WTC11 (cell line): Measurements from ENCODE around the gene RFX8.

Source experiments
- CREB1 ChIP-seq: sonication (generic); formaldehyde crosslinking; IDR thresholded peaks from 2 replicates; pipeline ENCODE4 v1.8.0; 2023; ENCODE audit warnings: mild to moderate bottlenecking, missing genetic modification reagents
- JUN ChIP-seq: sonication (generic); formaldehyde crosslinking; IDR thresholded peaks from 2 replicates; pipeline ENCODE4 v1.8.0; 2023; ENCODE audit warnings: mild to moderate bottlenecking, missing genetic modification reagents
- KAT7 ChIP-seq: sonication (generic); formaldehyde crosslinking; IDR thresholded peaks from 2 replicates; pipeline ENCODE4 v1.8.1; 2023; ENCODE audit warnings: missing genetic modification reagents, mild to moderate bottlenecking, borderline replicate concordance
- NR3C1 ChIP-seq: sonication (generic); formaldehyde crosslinking; conservative IDR thresholded peaks from 2 replicates; pipeline ENCODE4 v1.8.1; 2023; ENCODE audit warnings: low read depth, mild to moderate bottlenecking, missing genetic modification reagents
- RELA ChIP-seq: sonication (generic); formaldehyde crosslinking; IDR thresholded peaks from 2 replicates; pipeline ENCODE4 v1.8.1; 2022; ENCODE audit warnings: missing genetic modification reagents, mild to moderate bottlenecking, borderline replicate concordance
- SP1 ChIP-seq: sonication (generic); formaldehyde crosslinking; conservative IDR thresholded peaks from 2 replicates; pipeline ENCODE4 v1.8.1; 2022; ENCODE audit warnings: missing genetic modification reagents
- TEAD4 ChIP-seq: sonication (generic); formaldehyde crosslinking; IDR thresholded peaks from 2 replicates; pipeline ENCODE4 v1.8.0; 2022; ENCODE audit warnings: mild to moderate bottlenecking, missing genetic modification reagents
- TP53 ChIP-seq: sonication (generic); formaldehyde crosslinking; IDR thresholded peaks from 2 replicates; pipeline ENCODE4 v1.8.1; 2023; ENCODE audit warnings: mild to moderate bottlenecking, missing genetic modification reagents
- ZNF232 ChIP-seq: sonication (generic); formaldehyde crosslinking; IDR thresholded peaks from 2 replicates; pipeline ENCODE4 v1.8.0; 2022; ENCODE audit warnings: mild to moderate bottlenecking, missing genetic modification reagents
- ZNF396 ChIP-seq: fragments of 250-450 bp; sonication (Bioruptor Pico); IDR thresholded peaks from 2 replicates; pipeline ENCODE4 v1.8.0; 2021; ENCODE audit warnings: mild to moderate bottlenecking, moderate library complexity, borderline replicate concordance
- TF ChIP-seq, protein P1 (sequence below): fragments of 200-600 bp; IDR thresholded peaks from 2 replicates; pipeline ENCODE4 v1.8.0; 2022; ENCODE audit warnings: antibody characterized with exemption
- TF ChIP-seq, protein P2 (sequence below): sonication (generic); formaldehyde crosslinking; IDR thresholded peaks from 2 replicates; pipeline ENCODE4 v1.8.0; 2022; ENCODE audit warnings: mild to moderate bottlenecking, missing genetic modification reagents
- TF ChIP-seq, protein P3 (sequence below): fragments of 250-450 bp; sonication (Bioruptor Pico); IDR thresholded peaks from 2 replicates; pipeline ENCODE4 v2.1.2; 2022; ENCODE audit warnings: mild to moderate bottlenecking, moderate library complexity
- TF ChIP-seq, protein P4 (sequence below): fragments of 250-450 bp; sonication (Bioruptor Pico); IDR thresholded peaks from 2 replicates; pipeline ENCODE4 v1.9.0; 2021; ENCODE audit warnings: mild to moderate bottlenecking

DNA sequence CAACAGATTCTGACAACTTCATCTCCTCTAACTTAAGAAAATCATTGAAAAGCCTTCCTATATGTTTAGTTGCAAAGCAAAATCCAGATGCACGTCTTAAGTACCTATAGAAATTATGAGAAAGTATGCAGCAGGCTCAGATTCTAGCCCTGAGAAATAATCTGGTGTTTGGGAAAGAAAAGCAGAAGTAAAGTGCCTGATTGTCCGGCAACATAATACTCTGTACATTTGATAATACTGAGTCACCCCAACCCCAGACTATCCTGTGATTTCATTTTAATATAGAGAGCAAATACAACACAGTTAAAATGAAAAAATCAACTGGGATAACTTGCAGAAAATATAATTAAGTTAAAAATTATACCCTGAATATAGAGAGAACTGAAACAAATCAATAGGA lies 13.5 kb downstream of the RFX8 start:
- TF ChIP-seq ZNF396 (CRISPR knock-in tag) = no peak
- TF ChIP-seq, protein P1, sequence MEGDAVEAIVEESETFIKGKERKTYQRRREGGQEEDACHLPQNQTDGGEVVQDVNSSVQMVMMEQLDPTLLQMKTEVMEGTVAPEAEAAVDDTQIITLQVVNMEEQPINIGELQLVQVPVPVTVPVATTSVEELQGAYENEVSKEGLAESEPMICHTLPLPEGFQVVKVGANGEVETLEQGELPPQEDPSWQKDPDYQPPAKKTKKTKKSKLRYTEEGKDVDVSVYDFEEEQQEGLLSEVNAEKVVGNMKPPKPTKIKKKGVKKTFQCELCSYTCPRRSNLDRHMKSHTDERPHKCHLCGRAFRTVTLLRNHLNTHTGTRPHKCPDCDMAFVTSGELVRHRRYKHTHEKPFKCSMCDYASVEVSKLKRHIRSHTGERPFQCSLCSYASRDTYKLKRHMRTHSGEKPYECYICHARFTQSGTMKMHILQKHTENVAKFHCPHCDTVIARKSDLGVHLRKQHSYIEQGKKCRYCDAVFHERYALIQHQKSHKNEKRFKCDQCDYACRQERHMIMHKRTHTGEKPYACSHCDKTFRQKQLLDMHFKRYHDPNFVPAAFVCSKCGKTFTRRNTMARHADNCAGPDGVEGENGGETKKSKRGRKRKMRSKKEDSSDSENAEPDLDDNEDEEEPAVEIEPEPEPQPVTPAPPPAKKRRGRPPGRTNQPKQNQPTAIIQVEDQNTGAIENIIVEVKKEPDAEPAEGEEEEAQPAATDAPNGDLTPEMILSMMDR = no peak
- TF ChIP-seq JUN (CRISPR knock-in tag) = no peak
- no peak for TF ChIP-seq RELA (CRISPR knock-in tag)
- TF ChIP-seq ZNF232 (CRISPR knock-in tag) = no peak
- no peak for TF ChIP-seq TP53 (CRISPR knock-in tag)
- no peak for TF ChIP-seq NR3C1
- TF ChIP-seq KAT7 (CRISPR knock-in tag) = no peak
- no peak for TF ChIP-seq CREB1 (CRISPR knock-in tag)
- TF ChIP-seq, protein P2, sequence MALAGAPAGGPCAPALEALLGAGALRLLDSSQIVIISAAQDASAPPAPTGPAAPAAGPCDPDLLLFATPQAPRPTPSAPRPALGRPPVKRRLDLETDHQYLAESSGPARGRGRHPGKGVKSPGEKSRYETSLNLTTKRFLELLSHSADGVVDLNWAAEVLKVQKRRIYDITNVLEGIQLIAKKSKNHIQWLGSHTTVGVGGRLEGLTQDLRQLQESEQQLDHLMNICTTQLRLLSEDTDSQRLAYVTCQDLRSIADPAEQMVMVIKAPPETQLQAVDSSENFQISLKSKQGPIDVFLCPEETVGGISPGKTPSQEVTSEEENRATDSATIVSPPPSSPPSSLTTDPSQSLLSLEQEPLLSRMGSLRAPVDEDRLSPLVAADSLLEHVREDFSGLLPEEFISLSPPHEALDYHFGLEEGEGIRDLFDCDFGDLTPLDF (CRISPR knock-in tag) = no peak
- no peak for TF ChIP-seq TEAD4 (CRISPR knock-in tag)
- TF ChIP-seq, protein P3, sequence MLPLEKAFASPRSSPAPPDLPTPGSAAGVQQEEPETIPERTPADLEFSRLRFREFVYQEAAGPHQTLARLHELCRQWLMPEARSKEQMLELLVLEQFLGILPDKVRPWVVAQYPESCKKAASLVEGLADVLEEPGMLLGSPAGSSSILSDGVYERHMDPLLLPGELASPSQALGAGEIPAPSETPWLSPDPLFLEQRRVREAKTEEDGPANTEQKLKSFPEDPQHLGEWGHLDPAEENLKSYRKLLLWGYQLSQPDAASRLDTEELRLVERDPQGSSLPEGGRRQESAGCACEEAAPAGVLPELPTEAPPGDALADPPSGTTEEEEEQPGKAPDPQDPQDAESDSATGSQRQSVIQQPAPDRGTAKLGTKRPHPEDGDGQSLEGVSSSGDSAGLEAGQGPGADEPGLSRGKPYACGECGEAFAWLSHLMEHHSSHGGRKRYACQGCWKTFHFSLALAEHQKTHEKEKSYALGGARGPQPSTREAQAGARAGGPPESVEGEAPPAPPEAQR (CRISPR knock-in tag) = no peak
- no peak for TF ChIP-seq SP1
- TF ChIP-seq, protein P4, sequence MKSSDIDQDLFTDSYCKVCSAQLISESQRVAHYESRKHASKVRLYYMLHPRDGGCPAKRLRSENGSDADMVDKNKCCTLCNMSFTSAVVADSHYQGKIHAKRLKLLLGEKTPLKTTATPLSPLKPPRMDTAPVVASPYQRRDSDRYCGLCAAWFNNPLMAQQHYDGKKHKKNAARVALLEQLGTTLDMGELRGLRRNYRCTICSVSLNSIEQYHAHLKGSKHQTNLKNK (CRISPR knock-in tag) = no peak
